ENCODE data around the gene CDC20. TPM values are rescaled to one million over a fixed set of nuclear protein-coding genes. Genes with fewer than 3 reads are reported as not detected.

The CDC20 gene
- polyA plus RNA-seq, 3 donors, result 36.9 to 49.9 (median 44.3) TPM

DNA sequence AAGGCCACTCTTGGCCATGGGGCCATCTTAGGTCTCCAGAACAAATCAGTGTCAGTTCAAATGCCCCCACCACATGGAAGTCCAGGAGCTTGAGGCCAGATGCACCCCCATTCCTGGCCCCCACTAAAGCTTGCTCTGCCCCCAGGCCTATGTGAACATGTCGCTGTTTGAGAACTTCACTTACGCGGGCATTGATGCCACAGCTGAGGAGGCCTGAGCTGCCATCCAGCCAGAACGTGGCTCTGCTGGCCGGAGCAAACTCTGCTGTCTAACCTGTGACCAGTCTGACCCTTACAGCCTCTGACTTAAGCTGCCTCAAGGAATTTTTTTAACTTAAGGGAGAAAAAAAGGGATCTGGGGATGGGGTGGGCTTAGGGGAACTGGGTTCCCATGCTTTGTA lies 36.3 kb upstream of the CDC20 start:
- no peak for DNase-seq

DNA sequence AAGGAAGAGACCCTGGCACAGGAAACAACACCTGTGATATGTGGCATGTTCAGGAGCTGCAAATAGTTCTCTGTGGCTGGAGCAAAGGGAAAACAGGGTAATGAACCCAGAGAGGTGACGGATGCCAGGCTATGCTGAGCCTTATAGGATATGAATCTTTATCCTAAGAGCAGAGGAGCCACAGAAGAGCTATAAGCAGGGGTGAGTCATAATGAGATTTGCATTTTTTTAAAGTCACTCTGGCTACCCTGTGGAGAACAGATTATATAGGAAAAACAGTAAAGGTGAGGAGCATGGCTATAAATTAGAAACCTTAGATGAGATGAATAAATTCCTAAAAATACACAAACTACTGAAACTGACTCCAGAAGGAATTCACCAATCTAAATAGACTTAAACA lies 34.0 kb upstream of the CDC20 start:
- no peak for DNase-seq

DNA sequence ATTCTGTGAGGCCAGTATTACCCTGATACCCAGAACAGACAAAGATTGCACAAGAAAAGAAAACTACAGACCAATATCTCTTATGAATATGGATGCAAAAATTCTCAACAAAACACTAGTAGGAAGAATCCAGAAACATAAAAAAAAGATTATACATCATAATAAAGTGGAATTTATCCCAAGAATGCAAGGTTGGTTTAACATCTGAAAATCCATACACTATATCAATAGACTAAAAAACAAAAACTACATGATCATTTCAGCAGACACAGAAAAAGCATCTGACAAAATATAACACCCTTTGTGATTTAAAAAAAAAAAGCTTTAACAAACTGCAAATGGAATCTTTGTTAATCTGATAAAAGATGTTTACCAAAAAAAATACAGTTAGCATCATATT lies 33.4 kb upstream of the CDC20 start:
- no peak for DNase-seq

GRCh38 chr1:43327549-43328292 lies 31.1 kb upstream of the CDC20 start:
- DNase-seq, result no peak

GRCh38 chr1:43329995-43330751 lies 28.6 kb upstream of the CDC20 start:
- no peak for DNase-seq

- no peak for DNase-seq
These were observed 27.1 kb upstream of the CDC20 start for GRCh38 chr1:43331688-43332087.

DNA sequence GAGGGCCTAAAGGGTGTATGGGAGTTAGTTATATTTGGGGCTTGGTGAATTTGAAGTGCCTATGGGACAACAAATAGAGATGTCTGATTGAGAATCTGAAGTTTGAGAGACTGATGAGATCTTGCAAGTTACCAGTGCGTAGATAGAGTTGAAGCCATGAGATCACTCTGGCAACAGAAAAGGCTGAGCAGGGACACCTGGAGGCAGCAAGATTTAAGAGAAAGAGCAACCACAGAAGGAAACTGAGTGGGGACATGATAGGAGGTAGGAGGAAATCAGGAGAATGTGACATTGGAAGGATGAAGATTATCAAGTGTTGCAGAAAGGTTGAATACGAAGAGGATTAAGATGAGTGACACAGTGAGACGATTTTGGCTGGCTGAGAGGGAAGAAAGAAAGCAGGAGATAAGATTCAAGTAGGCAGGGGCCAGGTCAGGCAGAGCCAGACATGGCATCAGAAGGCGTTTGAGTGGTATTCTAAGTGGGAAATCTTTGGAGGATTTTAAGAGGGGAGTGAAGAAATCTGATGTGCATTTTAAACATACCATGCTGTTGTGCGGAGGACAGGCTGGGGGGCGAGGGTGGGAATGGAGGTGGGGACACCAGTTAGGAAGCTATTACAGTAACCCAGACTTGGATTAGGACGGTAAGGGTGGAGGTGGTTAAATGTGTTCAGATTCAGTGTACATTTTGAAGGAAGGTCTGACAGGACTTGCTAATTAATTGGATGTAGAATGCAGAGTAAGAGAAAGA lies 24.2 kb upstream of the CDC20 start:
- DNase-seq, result no peak

DNA sequence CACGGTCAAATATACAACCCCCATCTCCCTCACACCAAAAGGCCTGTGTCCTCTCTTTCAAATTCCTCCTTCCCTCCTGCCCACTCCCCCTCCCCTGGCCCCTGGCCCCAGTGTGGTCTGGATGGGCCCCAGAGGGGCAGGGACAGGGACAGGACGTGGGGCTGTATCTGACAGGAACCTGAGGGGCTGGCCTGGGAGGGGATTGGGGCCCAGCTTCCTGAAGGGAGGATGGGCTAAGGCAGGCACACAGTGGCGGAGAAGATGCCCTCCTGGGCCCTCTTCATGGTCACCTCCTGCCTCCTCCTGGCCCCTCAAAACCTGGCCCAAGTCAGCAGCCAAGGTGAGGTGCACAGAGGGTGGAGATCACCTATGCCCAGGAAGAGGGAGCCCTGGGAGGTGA lies 21.2 kb upstream of the CDC20 start, which contains the start of gene MPL:
TSS of gene MPL (plus strand) at position 231 of the 400 bp plus-strand sequence. CDS start at position 262, 31 bp downstream.
- DNase-seq, result no peak

- DNase-seq, result no peak
These were observed 20.8 kb upstream of the CDC20 start for GRCh38 chr1:43338001-43338400.

DNA sequence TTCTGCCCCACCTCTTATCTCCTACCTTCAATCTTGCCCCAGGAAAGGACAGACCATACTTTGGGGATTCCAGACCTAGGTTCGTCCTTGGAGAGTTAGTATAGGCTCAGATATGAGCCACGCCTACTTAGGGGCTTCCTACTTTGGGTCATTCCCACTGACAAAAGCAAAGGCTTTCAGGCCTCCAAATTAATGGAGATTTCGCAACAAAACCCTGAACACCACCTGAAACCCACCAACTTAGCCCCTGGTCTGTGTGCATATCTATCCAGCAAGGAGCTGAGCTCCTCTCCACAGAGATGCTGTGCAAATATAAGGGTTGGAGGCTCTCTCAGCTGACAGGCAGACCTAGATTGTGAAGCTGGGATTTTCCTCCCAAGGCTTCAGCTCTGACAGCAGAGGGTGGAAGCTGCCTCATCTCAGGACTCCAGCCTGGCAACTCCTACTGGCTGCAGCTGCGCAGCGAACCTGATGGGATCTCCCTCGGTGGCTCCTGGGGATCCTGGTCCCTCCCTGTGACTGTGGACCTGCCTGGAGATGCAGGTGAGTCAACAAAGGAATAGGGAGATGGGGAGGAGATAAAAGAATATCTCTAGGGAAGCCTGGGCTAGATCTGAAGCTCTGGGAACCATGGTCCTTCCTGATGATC lies 19.1 kb upstream of the CDC20 start:
- DNase-seq, result no peak

GRCh38 chr1:43340559-43340958 lies 18.2 kb upstream of the CDC20 start:
- no peak for DNase-seq

- no peak for DNase-seq
These were observed 14.4 kb upstream of the CDC20 start for GRCh38 chr1:43344267-43344850.

DNA sequence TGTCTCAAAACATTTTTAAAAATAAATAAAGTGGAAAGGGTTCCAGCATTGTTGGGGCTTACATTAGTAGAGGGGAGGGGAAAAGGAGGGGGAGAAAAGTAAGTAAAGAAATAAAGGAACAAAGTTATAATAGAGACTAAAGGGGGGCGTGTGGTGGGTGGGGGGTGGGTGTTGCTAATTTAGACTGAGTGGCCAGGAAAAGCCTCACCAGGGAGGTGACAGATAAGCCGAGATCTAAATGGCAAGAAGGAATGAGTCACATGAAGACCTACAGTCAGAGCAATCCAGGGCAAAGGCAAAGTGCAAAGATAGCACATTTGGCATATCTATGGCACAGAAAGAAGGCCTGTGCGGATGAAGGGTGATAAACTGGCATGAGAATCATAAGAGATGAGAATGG lies 13.7 kb upstream of the CDC20 start:
- no peak for DNase-seq

- no peak for DNase-seq
These were observed 12.1 kb upstream of the CDC20 start for GRCh38 chr1:43346636-43347035.

- DNase-seq, result no peak
These were observed 10.4 kb upstream of the CDC20 start for GRCh38 chr1:43348343-43348808.

DNA sequence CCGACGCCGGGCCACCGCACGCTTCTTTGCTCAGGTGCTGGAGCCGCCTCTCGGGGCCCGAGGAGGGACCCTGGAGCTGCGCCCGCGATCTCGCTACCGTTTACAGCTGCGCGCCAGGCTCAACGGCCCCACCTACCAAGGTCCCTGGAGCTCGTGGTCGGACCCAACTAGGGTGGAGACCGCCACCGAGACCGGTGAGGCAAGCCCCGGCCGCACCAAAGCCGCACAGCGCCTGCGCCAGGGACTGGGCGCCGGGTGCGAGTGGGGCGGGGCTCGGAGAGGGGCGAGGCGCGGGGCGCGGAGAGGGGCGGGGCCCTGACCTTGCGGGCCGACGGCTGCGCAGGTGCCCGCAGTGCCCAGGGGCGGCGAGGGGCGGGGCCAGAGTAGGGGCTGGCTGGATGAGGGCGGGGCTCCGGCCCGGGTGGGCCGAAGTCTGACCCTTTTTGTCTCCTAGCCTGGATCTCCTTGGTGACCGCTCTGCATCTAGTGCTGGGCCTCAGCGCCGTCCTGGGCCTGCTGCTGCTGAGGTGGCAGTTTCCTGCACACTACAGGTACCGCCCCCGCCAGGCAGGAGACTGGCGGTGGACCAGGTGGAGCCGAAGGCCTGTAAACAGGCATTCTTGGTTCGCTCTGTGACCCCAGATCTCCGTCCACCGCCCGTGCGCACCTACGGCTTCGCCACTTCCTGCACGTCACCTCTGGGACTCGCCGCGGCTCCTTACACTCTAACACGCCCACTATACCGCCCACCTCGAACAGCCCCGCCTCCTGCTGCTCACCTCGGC lies 9.8 kb upstream of the CDC20 start:
- DNase-seq, result peak; percentile 86

- DNase-seq, result no peak
These were observed 9.0 kb upstream of the CDC20 start for GRCh38 chr1:43349594-43350306.

DNA sequence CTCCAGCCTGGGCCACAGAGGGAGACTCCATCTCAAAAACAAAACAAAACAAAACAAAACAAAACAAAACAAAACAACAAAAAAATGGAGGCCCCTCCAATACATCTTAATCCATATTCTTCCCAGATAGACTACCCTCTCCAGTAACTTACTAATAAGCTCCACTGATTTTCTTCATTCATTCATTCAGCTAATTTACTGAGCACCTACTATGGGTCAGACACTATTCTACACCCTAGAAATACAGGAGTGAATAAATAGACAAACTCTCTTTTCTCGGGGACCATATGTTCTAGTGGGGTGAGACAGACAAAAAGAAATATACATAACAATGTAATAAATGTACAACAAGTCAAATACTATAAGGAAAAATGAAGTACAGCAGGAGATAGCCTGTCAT lies 7.8 kb upstream of the CDC20 start:
- no peak for DNase-seq

DNA sequence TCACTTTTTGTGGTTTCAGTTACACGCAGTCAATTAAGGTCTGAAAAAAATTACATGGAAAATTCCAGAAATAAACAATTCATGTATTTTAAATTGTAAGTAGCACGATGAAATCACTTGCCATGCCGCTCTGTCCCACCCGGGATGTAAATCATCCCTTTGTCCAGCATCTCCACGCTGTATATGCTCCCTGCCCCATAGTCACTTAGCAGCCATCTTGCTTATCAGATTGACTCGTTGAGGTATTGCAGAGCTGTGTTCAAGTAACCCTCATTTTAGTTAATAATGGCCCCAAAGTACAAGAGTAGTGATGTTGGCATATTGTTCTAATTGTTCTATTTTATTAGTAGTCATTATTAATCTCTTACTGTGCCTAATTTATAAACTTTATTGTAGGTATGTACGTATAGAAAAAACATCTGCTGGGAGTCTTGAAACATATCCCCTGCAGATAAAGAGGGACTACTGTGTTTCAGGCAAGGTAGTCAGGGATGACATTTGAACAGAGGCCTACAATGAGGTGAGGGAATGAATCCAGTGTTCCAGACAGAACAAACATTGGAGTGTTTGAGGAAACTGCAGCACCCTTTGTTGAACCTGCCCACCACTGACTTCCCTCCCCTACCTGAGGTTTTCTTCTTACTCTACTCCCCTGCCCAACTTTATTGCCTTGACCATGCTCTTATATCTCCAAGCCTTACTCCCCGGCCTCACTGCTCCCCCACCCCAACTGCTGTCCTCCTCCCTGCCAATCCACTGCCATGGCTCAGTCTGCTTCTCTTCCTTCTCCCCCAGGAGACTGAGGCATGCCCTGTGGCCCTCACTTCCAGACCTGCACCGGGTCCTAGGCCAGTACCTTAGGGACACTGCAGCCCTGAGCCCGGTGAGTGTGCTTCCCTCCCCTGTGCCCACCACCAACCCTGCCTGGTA lies 7.1 kb upstream of the CDC20 start:
- no peak for DNase-seq

All from renal pelvis (tissue), 4 donors.